Epithelial cell of esophagus (primary cell): ENCODE measurements around the gene CCDC61.

Source experiments
- DNase-seq: peaks from one replicate; pipeline ENCODE4 v3.0.0; 2010; ENCODE audit warnings: low read depth
- H3K4me3 ChIP-seq: 2 replicates; pipeline ENCODE4 v1.5.1; 2011; ENCODE audit warnings: mild to moderate bottlenecking, low read length, control low read depth
- TF ChIP-seq, protein P1 (sequence below): IDR thresholded peaks from 2 replicates; pipeline ENCODE4 v1.5.1; 2011; ENCODE audit warnings: low read depth, mild to moderate bottlenecking, low read length, control low read depth, inconsistent platforms; ENCODE audit not compliant: insufficient read depth; ENCODE audit errors: missing control alignments

CCDC61 gene, protein sequence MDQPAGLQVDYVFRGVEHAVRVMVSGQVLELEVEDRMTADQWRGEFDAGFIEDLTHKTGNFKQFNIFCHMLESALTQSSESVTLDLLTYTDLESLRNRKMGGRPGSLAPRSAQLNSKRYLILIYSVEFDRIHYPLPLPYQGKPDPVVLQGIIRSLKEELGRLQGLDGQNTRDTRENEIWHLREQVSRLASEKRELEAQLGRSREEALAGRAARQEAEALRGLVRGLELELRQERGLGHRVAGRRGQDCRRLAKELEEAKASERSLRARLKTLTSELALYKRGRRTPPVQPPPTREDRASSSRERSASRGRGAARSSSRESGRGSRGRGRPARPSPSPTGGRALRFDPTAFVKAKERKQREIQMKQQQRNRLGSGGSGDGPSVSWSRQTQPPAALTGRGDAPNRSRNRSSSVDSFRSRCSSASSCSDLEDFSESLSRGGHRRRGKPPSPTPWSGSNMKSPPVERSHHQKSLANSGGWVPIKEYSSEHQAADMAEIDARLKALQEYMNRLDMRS

DNA sequence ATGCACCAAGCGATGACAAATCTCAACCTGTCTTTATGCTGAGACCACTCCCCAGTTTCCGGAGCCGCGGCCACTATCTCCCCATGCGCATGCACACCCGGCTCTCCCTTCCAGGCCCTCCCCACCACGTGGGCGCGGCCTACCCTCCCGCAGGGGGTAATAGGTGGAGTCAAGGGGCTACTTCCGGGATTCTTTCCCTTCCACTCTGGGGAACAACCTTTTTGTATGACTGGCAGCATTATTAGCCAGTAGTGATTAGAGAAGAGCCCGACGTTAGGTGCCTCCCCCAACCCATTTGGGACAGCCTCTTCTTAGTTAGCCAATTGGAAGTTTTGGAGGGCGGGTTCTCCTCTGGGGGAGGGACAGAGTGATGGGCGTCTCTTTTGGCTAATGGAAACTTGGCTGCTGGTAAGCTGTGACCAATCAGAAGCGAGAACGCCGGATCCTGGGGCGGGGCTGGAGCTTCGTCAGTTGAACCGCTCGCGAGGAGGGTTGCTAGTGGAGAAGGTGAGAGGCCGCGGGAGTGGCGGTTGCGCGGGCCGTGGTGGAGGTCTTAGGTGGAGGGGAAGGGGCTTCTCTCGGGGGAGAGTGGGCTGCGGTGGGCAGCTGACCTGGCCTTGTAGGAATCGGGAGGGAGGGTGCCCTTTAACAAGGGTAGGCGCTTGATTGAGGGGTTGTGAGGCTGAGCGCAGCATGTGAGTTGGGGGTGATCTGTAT, at the start of gene CCDC61:
Gene CCDC61 (plus strand): TSS at position 470 of the 717 bp plus-strand sequence. CDS start 7,552 bp downstream, outside the sequence.
- DNase-seq, result peak; percentile 99
- TF ChIP-seq, protein P1, sequence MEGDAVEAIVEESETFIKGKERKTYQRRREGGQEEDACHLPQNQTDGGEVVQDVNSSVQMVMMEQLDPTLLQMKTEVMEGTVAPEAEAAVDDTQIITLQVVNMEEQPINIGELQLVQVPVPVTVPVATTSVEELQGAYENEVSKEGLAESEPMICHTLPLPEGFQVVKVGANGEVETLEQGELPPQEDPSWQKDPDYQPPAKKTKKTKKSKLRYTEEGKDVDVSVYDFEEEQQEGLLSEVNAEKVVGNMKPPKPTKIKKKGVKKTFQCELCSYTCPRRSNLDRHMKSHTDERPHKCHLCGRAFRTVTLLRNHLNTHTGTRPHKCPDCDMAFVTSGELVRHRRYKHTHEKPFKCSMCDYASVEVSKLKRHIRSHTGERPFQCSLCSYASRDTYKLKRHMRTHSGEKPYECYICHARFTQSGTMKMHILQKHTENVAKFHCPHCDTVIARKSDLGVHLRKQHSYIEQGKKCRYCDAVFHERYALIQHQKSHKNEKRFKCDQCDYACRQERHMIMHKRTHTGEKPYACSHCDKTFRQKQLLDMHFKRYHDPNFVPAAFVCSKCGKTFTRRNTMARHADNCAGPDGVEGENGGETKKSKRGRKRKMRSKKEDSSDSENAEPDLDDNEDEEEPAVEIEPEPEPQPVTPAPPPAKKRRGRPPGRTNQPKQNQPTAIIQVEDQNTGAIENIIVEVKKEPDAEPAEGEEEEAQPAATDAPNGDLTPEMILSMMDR, result no peak
- peak within 1 kb of the TSS; percentile 99 for H3K4me3 ChIP-seq

DNA sequence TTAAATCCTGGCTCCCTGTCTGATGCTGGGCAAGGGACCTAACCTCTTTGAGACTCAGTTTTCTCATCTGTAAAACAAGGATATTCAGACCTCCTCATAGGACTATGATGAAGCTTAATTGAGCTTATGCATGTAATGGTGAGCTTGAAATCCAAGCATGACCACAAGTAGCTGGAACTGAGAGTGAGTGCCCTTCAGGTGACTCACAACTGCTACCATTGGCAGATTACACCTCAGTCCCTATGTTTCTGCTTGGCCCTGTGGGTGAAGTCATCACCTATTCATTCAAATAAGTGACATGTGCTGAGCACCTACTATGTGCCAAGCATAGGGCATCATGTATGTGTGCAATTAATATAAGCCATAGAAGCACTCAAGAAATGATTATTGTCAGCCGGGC, 47.3 kb upstream of the CCDC61 start:
- TF ChIP-seq, protein P1, result no peak
- H3K4me3 ChIP-seq, result no peak overlapping the region
- DNase-seq, result peak; percentile 64

DNA sequence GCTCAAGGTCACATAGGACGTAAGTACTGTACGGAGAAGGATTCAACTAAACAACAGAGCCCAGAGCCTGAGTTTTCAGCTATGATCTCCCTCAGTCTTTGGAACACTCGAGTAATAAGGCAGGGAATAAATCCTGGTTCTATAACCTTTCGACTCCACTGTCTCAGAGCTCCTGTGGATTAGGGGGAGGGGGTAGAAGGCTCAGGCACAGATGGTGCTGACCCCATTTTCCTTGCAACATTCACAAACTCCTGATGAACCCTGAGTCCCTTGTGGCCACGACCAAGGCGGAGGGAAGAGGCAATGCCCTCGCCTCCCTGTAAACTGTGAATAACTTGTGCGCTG, 43.0 kb upstream of the CCDC61 start:
- H3K4me3 ChIP-seq, result no peak overlapping the region
- DNase-seq, result no peak
- TF ChIP-seq, protein P1, result no peak

DNA sequence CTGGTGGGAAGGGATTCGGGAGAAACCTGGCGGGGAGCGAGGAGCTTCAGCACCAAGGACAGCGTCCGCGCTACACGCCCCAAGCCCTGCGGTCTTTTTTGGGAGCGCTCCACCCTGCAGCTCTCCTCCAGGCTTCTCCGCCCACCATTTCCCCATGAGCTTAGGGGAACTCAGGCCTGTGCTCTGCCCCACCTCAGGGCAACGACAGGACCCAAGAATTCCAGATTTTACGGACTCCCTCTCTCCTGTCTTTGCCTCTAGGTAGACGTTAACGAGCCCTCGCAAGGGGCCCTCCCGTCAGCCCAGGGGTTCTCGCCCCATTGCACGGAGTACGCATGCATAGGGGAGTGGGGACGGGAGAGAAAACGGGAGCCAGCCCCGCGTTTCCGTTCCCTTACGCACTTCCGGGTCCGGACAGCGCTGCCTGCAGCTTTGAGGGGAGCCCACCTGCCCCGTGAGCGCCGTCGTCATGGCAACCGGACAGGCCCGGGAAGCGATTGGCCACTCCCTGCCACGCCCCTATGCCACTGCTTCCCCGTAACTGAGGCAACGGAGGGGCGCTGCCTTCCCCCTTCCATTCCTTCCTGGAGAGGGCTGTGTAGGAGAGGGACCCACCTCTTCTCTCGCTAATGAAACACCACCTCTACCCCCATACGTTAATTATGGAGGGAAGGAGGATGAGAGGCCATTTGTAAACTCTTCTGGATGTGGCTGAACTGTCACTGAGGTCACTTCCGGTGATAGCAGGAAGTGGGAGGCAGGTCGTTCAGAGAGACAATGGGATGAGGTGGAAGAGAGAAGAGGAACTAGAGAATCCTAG, 42.4 kb upstream of the CCDC61 start:
- TF ChIP-seq, protein P1, result no peak
- peak; percentile 68 for DNase-seq
- H3K4me3 ChIP-seq, result no peak overlapping the region

DNA sequence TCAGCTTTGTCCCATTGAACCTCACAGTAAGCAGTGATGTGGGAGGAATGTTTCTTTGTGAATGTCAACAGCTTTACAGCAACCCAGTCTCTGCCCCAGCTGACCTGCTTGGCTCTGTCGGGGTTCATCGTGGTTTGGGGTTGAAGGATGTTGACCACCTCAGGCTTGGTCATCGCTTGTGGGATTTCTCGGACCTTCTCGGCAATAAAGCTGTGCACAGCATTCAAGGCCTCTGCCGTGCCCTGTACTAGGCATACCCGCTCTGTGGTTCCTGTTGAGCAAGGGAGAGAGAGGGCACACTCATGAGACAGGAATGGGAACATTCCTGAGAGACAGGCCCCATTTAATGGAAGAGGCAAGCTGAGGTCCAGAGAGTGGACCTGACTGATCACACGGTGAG, 41.6 kb upstream of the CCDC61 start:
- TF ChIP-seq, protein P1, result no peak
- DNase-seq, result peak; percentile 20
- H3K4me3 ChIP-seq, result no peak overlapping the region

DNA sequence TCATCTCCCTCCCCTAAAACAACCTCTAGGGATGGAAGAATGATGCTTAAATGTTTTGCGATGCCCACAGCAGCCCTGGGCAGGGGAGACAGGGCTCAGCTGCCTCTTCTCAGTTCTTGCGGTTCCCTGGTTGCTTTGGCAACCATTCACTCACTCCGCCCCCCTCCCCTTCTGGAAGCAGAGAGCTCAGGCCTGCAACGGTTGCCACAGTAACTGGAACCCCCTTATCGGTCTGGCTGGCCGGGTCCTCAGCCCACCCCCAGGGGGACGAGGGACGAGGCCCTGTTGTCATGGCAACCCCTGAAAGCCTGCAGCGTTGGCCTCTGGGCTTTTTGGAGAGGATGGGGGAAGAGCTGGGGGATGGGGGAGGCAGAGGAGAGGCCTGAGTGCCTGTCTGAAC, 41.1 kb upstream of the CCDC61 start:
- no peak for DNase-seq
- H3K4me3 ChIP-seq, result no peak overlapping the region
- TF ChIP-seq, protein P1, result no peak
